ENCODE results near the gene PPP1R13B.

DNA sequence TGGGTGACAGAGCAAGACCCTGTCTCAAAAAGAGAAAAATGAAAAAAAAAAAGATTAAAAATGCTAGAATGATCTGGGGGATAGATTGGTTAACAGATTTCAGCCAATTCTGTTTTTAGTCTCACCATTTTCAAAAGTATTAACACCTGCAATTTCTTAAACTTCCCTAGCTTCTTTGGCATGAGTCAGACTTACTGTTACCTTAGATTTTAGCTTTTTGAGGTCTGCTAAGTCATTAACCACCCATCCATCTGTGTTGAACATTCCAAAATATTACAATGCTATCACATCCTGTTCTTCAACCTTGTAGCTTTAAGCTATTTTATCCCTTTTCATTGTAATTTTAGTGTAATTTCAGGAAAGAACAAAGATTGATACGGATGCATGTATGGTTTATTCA, 59.3 kb downstream of the PPP1R13B start:
- TF ChIP-seq RNF2 (IDR thresholded peaks at IDR 0.05; ENCODE audit: borderline replicate concordance, low read depth) (no peak), POLR2A (IDR thresholded peaks at IDR 0.05; ENCODE audit: low read length) (no peak), MAFK (IDR thresholded peaks at IDR 0.05; ENCODE audit: partially characterized antibody) (no peak), CBX2 (IDR thresholded peaks at IDR 0.05; ENCODE audit: borderline replicate concordance, low read depth) (no peak)
- TF ChIP-seq, protein P1, sequence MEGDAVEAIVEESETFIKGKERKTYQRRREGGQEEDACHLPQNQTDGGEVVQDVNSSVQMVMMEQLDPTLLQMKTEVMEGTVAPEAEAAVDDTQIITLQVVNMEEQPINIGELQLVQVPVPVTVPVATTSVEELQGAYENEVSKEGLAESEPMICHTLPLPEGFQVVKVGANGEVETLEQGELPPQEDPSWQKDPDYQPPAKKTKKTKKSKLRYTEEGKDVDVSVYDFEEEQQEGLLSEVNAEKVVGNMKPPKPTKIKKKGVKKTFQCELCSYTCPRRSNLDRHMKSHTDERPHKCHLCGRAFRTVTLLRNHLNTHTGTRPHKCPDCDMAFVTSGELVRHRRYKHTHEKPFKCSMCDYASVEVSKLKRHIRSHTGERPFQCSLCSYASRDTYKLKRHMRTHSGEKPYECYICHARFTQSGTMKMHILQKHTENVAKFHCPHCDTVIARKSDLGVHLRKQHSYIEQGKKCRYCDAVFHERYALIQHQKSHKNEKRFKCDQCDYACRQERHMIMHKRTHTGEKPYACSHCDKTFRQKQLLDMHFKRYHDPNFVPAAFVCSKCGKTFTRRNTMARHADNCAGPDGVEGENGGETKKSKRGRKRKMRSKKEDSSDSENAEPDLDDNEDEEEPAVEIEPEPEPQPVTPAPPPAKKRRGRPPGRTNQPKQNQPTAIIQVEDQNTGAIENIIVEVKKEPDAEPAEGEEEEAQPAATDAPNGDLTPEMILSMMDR (IDR thresholded peaks at IDR 0.05), result no peak
- TF ChIP-seq, protein P2, sequence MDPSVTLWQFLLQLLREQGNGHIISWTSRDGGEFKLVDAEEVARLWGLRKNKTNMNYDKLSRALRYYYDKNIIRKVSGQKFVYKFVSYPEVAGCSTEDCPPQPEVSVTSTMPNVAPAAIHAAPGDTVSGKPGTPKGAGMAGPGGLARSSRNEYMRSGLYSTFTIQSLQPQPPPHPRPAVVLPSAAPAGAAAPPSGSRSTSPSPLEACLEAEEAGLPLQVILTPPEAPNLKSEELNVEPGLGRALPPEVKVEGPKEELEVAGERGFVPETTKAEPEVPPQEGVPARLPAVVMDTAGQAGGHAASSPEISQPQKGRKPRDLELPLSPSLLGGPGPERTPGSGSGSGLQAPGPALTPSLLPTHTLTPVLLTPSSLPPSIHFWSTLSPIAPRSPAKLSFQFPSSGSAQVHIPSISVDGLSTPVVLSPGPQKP (IDR thresholded peaks at IDR 0.05; ENCODE audit: low read depth, low read length), result no peak
- TF ChIP-seq, protein P3, sequence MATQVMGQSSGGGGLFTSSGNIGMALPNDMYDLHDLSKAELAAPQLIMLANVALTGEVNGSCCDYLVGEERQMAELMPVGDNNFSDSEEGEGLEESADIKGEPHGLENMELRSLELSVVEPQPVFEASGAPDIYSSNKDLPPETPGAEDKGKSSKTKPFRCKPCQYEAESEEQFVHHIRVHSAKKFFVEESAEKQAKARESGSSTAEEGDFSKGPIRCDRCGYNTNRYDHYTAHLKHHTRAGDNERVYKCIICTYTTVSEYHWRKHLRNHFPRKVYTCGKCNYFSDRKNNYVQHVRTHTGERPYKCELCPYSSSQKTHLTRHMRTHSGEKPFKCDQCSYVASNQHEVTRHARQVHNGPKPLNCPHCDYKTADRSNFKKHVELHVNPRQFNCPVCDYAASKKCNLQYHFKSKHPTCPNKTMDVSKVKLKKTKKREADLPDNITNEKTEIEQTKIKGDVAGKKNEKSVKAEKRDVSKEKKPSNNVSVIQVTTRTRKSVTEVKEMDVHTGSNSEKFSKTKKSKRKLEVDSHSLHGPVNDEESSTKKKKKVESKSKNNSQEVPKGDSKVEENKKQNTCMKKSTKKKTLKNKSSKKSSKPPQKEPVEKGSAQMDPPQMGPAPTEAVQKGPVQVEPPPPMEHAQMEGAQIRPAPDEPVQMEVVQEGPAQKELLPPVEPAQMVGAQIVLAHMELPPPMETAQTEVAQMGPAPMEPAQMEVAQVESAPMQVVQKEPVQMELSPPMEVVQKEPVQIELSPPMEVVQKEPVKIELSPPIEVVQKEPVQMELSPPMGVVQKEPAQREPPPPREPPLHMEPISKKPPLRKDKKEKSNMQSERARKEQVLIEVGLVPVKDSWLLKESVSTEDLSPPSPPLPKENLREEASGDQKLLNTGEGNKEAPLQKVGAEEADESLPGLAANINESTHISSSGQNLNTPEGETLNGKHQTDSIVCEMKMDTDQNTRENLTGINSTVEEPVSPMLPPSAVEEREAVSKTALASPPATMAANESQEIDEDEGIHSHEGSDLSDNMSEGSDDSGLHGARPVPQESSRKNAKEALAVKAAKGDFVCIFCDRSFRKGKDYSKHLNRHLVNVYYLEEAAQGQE (IDR thresholded peaks at IDR 0.05), result no peak

Data from A549 (cell line).